IMR-90 (cell line): Measurements from ENCODE around the gene XRN2. TPM values are rescaled to one million over a fixed set of nuclear protein-coding genes. Genes with fewer than 3 reads are reported as not detected.

ENCODE experiments used
- ATAC-seq: fragments of 200-7000 bp; cut with Tn5 transposase; 2 replicates; pipeline ENCODE4 v1.9.1; 2020; ENCODE audit warnings: low read depth, mild to moderate bottlenecking, moderate library complexity
- BruUV-seq: library from RNA; stranded (reverse); fragments of 400-500 nt; replicated peaks from 2 replicates; lab custom pipeline; 2021; lab: Mats Ljungman, UMichigan
- CTCF ChIA-PET: fragments of 300-600 bp; formaldehyde crosslinking; extraction: SDS; loops from one replicate; lab custom pipeline; 2021; ENCODE audit warnings: antibody characterized with exemption; lab: Yijun Ruan, JAX
- POLR2A ChIA-PET: fragments of 300-600 bp; sonication (Branson Sonifier 250); formaldehyde crosslinking; loops from one replicate; lab custom pipeline; 2022; ENCODE audit warnings: antibody characterized with exemption; ENCODE audit not compliant: unreplicated experiment; lab: Charles Lee
- DNase-seq: peaks from one replicate; pipeline ENCODE4 v3.0.0; 2013
- H2AFZ ChIP-seq: replicated peaks from 2 replicates; pipeline ENCODE3; 2013; ENCODE audit warnings: low read length, mild to moderate bottlenecking; ENCODE audit not compliant: poor library complexity
- H2AK5ac ChIP-seq: 2 replicates; pipeline ENCODE4 v1.6.1; 2013; ENCODE audit warnings: low read depth, low read length, inconsistent platforms
- H2AK9ac ChIP-seq: replicated peaks from 2 replicates; pipeline ENCODE3; 2013; ENCODE audit warnings: mild to moderate bottlenecking, low read depth, low read length, moderate library complexity; ENCODE audit not compliant: poor library complexity
- H2BK120ac ChIP-seq: 2 replicates; pipeline ENCODE4 v1.6.1; 2013; ENCODE audit warnings: low read depth, low read length, inconsistent platforms
- H2BK15ac ChIP-seq: 3 replicates; pipeline ENCODE4 v1.6.1; 2013; ENCODE audit warnings: low read depth, low read length, inconsistent platforms
- H2BK20ac ChIP-seq: 2 replicates; pipeline ENCODE4 v1.6.1; 2013; ENCODE audit warnings: low read depth, mild to moderate bottlenecking, inconsistent platforms, low read length, moderate library complexity
- H2BK5ac ChIP-seq: 2 replicates; pipeline ENCODE4 v1.6.1; 2013; ENCODE audit warnings: mild to moderate bottlenecking, low read depth, low read length, inconsistent platforms; ENCODE audit not compliant: poor library complexity, severe bottlenecking
- H3K14ac ChIP-seq: replicated peaks from 2 replicates; pipeline ENCODE4 v1.6.1; 2013; ENCODE audit warnings: low read depth, low read length, inconsistent platforms
- H3K18ac ChIP-seq: 2 replicates; pipeline ENCODE4 v1.6.1; 2013; ENCODE audit warnings: low read depth, low read length, control low read depth
- H3K23ac ChIP-seq: 2 replicates; pipeline ENCODE4 v1.6.1; 2013; ENCODE audit warnings: low read depth, low read length, inconsistent platforms
- H3K27ac ChIP-seq: 2 replicates; pipeline ENCODE4 v1.5.1; 2013; ENCODE audit warnings: mild to moderate bottlenecking, control low read depth, low read length; ENCODE audit not compliant: insufficient read depth
- H3K27me3 ChIP-seq: 2 replicates; pipeline ENCODE4 v1.6.1; 2013; ENCODE audit warnings: low read length; ENCODE audit not compliant: control insufficient read depth, insufficient read depth
- H3K36me3 ChIP-seq: 2 replicates; pipeline ENCODE4 v1.6.1; 2013; ENCODE audit warnings: low read length, mixed read lengths; ENCODE audit not compliant: control insufficient read depth, insufficient read depth
- H3K4ac ChIP-seq: 2 replicates; pipeline ENCODE4 v1.6.1; 2013; ENCODE audit warnings: low read depth, low read length, inconsistent platforms
- H3K4me1 ChIP-seq: 2 replicates; pipeline ENCODE4 v1.6.1; 2013; ENCODE audit warnings: low read length, mixed read lengths; ENCODE audit not compliant: control insufficient read depth, insufficient read depth
- H3K4me2 ChIP-seq: 2 replicates; pipeline ENCODE4 v1.6.1; 2013; ENCODE audit warnings: low read depth, mild to moderate bottlenecking, control low read depth, low read length, moderate library complexity
- H3K4me3 ChIP-seq: 2 replicates; pipeline ENCODE4 v1.5.1; 2013; ENCODE audit warnings: low read depth, mild to moderate bottlenecking, control low read depth, low read length, moderate library complexity; ENCODE audit not compliant: insufficient read depth
- H3K56ac ChIP-seq: 2 replicates; pipeline ENCODE4 v1.6.1; 2013; ENCODE audit warnings: low read length, inconsistent platforms; ENCODE audit not compliant: insufficient read depth; ENCODE audit errors: extremely low read depth
- H3K79me1 ChIP-seq, 2 experiments: 2 replicates each; pipeline ENCODE4 v1.6.1; 2013; ENCODE audit warnings: low read length in 2 of 2, inconsistent platforms in 1 of 2, low read depth in 1 of 2
- H3K9ac ChIP-seq: 2 replicates; pipeline ENCODE4 v1.6.1; 2013; ENCODE audit warnings: low read depth, low read length, control low read depth
- H3K9me1 ChIP-seq: 2 replicates; pipeline ENCODE4 v1.6.1; 2013; ENCODE audit warnings: low read length, inconsistent platforms; ENCODE audit not compliant: insufficient read depth
- H3K9me3 ChIP-seq: 2 replicates; pipeline ENCODE4 v1.6.1; 2013; ENCODE audit warnings: low read length; ENCODE audit not compliant: control insufficient read depth, insufficient read depth
- H4K20me1 ChIP-seq: 2 replicates; pipeline ENCODE4 v1.6.1; 2013; ENCODE audit warnings: low read length, inconsistent platforms; ENCODE audit not compliant: insufficient read depth
- H4K5ac ChIP-seq: 2 replicates; pipeline ENCODE4 v1.6.1; 2013; ENCODE audit warnings: mild to moderate bottlenecking, low read depth, low read length, control low read depth
- H4K8ac ChIP-seq, 2 experiments: 2 replicates each; pipeline ENCODE4 v1.6.1; 2013; ENCODE audit warnings: low read depth in 2 of 2, low read length in 2 of 2, control low read depth in 1 of 2, inconsistent platforms in 1 of 2
- H4K91ac ChIP-seq: 2 replicates; pipeline ENCODE4 v1.6.1; 2013; ENCODE audit warnings: low read depth, low read length, inconsistent platforms; ENCODE audit not compliant: insufficient read depth
- BHLHE40 ChIP-seq: fragments of 150-350 bp; IDR thresholded peaks from 2 replicates; pipeline ENCODE4 v1.6.1; 2016; ENCODE audit warnings: mild to moderate bottlenecking, low read depth, low read length
- CEBPB ChIP-seq: IDR thresholded peaks from 2 replicates; pipeline ENCODE4 v1.6.1; 2012; ENCODE audit warnings: low read depth, low read length, improper control_type of control experiment
- CHD1 ChIP-seq: IDR thresholded peaks from 2 replicates; pipeline ENCODE4 v1.6.1; 2012; ENCODE audit warnings: low read depth, low read length, improper control_type of control experiment
- FOS ChIP-seq: fragments of 150-350 bp; IDR thresholded peaks from 2 replicates; pipeline ENCODE4 v1.6.1; 2016; ENCODE audit warnings: low read depth, low read length
- MAFK ChIP-seq: IDR thresholded peaks from 2 replicates; pipeline ENCODE4 v1.6.1; 2012; ENCODE audit warnings: low read depth, low read length, improper control_type of control experiment
- MAZ ChIP-seq: IDR thresholded peaks from 2 replicates; pipeline ENCODE4 v1.6.1; 2012; ENCODE audit warnings: low read depth, mild to moderate bottlenecking, low read length, improper control_type of control experiment, moderate library complexity, borderline replicate concordance
- MXI1 ChIP-seq: IDR thresholded peaks from 2 replicates; pipeline ENCODE4 v1.6.1; 2012; ENCODE audit warnings: low read depth, mild to moderate bottlenecking, low read length, moderate library complexity, borderline replicate concordance
- NFE2L2 ChIP-seq: fragments of 150-350 bp; IDR thresholded peaks from 2 replicates; pipeline ENCODE4 v1.6.1; 2016; ENCODE audit warnings: low read depth, mild to moderate bottlenecking, low read length
- POLR2A ChIP-seq: IDR thresholded peaks from 2 replicates; pipeline ENCODE4 v1.6.1; 2012; ENCODE audit warnings: mild to moderate bottlenecking, low read depth, low read length
- RAD21 ChIP-seq: IDR thresholded peaks from 2 replicates; pipeline ENCODE4 v1.6.1; 2012; ENCODE audit warnings: low read length, improper control_type of control experiment
- RCOR1 ChIP-seq: IDR thresholded peaks from 2 replicates; pipeline ENCODE4 v1.6.1; 2012; ENCODE audit warnings: mild to moderate bottlenecking, low read length, improper control_type of control experiment; ENCODE audit not compliant: insufficient replicate concordance
- RFX5 ChIP-seq: IDR thresholded peaks from 2 replicates; pipeline ENCODE4 v1.8.0; 2012; ENCODE audit warnings: low read depth, mild to moderate bottlenecking, low read length, moderate library complexity
- SMC3 ChIP-seq: fragments of 150-350 bp; IDR thresholded peaks from 2 replicates; pipeline ENCODE4 v1.6.1; 2016; ENCODE audit warnings: low read depth, mild to moderate bottlenecking, antibody characterized with exemption, low read length, moderate library complexity
- WGBS, 2 experiments: methylation state at CpG; one replicate each; pipeline versions ENCODE4 v1.1.5 to v1.1.7; 2013; ENCODE audit warnings: missing lambda C conversion rate in 2 of 2; ENCODE audit not compliant: insufficient read length in 1 of 2; ENCODE audit errors: extremely low coverage in 2 of 2; 5-methylcytosine and 5-hydroxymethylcytosine counted together
- dilution Hi-C: fragments of 300-500 bp; cut with HindIII; formaldehyde crosslinking; loops from one replicate; pipeline ENCODE4 v1.14.3; 2018; ENCODE audit warnings: low sequenced_read_pairs; ENCODE audit not compliant: unreplicated experiment
- in situ Hi-C: fragments of 300-500 bp; cut with MboI; formaldehyde crosslinking; loops from 3 replicates; pipeline ENCODE4 v1.14.3; 2019; ENCODE audit warnings: low sequenced_read_pairs, inconsistent platforms, mixed read lengths
- intact Hi-C: fragments of 100-400 bp; cut with micrococcal nuclease; formaldehyde crosslinking; loops from 2 replicates; pipeline ENCODE4 v1.10.0; 2022
- polyA plus RNA-seq, 3 experiments: library from polyadenylated mRNA; depleted of rRNA; stranded (reverse); fragments of >200 nt; gene quantifications; 2 replicates each; pipeline ENCODE4 v1.2.3, GENCODE V29; 2012; ENCODE audit warnings: low replicate concordance in 1 of 3
- total RNA-seq: library from RNA; depleted of rRNA; stranded (reverse); fragments of >200 nt; gene quantifications from 2 replicates; pipeline ENCODE4 v1.2.3, GENCODE V29; 2012
- TF ChIP-seq, protein P1 (sequence below): fragments of 150-350 bp; IDR thresholded peaks from 2 replicates; pipeline ENCODE4 v1.6.1; 2017; ENCODE audit warnings: mild to moderate bottlenecking, antibody characterized with exemption, low read length, low read depth
- TF ChIP-seq, protein P2 (sequence below): conservative IDR thresholded peaks from 2 replicates; pipeline ENCODE4 v1.5.1; 2012; ENCODE audit warnings: mild to moderate bottlenecking, low read depth, low read length, improper control_type of control experiment
- TF ChIP-seq, protein P3 (sequence below): fragments of 150-350 bp; IDR thresholded peaks from 2 replicates; pipeline ENCODE4 v1.6.1; 2016; ENCODE audit warnings: low read depth, mild to moderate bottlenecking, low read length, moderate library complexity, borderline replicate concordance

The XRN2 gene
- total and polyA plus RNA-seq, 2 of the 4 experiments (the other 2 are of a cell fraction) = 58.1 to 70.8 TPM

DNA sequence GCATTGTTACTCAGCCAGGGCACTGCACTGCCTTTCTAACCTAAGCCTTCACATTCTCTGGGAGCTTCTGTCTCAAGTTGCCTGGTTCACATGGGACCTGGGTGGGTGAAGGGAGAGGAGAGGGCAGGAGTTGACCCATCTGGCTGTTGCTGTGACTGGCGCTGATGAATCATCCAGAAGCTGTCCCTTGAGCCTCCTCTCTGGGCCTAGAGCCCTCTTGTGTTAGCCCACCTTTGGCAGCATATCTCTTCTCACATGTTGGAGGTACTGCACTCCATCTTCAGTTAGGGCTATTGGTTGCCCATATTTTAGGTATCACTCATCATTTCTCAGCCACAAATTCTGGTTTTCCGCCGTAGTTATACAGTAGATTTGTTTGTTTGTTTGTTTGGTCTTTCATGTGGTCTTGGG is 19.8 kb downstream of the XRN2 start:
- Histone ChIP-seq H3K18ac (peak overlapping the region; percentile 27; the same call in 1 of the 2 replicates), H2AK9ac (peak overlapping the region; percentile 56), H3K56ac (no peak overlapping the region), H4K20me1 (peaks cover 71% of the 10 kb centered on the region), H3K9me1 (peaks cover 13% of the 10 kb centered on the region), H2BK15ac (no peak overlapping the region), H3K14ac (peak overlapping the region; percentile 59; the same call in 1 of the 2 replicates), H4K91ac (no peak overlapping the region), H4K5ac (no peak overlapping the region; the same call in 1 of the 2 replicates), H2BK20ac (no peak overlapping the region), H2AFZ (peak overlapping the region; percentile 14), H3K4ac (no peak overlapping the region), H3K27me3 (no peaks in the 10 kb centered on the region), H3K79me1 (peaks cover 22 to 53% of the 10 kb centered on the region in 2 experiments), H3K9ac (no peak overlapping the region), H2AK5ac (no peak overlapping the region), H2BK5ac (peak overlapping the region; percentile 41), H3K36me3 (no peaks in the 10 kb centered on the region), H3K27ac (no peak overlapping the region), H3K4me3 (no peak overlapping the region), H3K4me1 (peaks cover 7% of the 10 kb centered on the region), H4K8ac (no peak overlapping the region; a peak in 1 of 4 replicates), H2BK120ac (peak overlapping the region; percentile 34; the same call in 1 of the 2 replicates), H3K4me2 (no peak overlapping the region; the same call in 1 of the 2 replicates), H3K23ac (peak overlapping the region; percentile 46; the same call in 1 of the 2 replicates), H3K9me3 (no peaks in the 10 kb centered on the region; the same call in 1 of the 2 replicates)
- intact Hi-C loops = no loop called here
- ChIA-PET POLR2A (no interaction called here), CTCF (no interaction called here)
- DNase-seq = peak; percentile 10
- in situ Hi-C loops = no loop called here
- dilution Hi-C loops = no loop called here
- no CpG with 5 or more reads among the region's 3 CpGs for WGBS, 2 experiments
- no TSS peak for BruUV-seq
- no peak for ATAC-seq
- TF ChIP-seq NFE2L2 = no peak
- TF ChIP-seq FOS = no peak
- no peak for TF ChIP-seq RAD21
- TF ChIP-seq, protein P1, sequence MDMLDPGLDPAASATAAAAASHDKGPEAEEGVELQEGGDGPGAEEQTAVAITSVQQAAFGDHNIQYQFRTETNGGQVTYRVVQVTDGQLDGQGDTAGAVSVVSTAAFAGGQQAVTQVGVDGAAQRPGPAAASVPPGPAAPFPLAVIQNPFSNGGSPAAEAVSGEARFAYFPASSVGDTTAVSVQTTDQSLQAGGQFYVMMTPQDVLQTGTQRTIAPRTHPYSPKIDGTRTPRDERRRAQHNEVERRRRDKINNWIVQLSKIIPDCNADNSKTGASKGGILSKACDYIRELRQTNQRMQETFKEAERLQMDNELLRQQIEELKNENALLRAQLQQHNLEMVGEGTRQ = no peak
- no peak for TF ChIP-seq MAZ
- TF ChIP-seq BHLHE40 = no peak
- TF ChIP-seq RCOR1 = no peak
- no peak for TF ChIP-seq RFX5
- TF ChIP-seq CEBPB = no peak
- TF ChIP-seq CHD1 = no peak
- no peak for TF ChIP-seq MAFK
- TF ChIP-seq MXI1 = no peak
- no peak for TF ChIP-seq POLR2A
- TF ChIP-seq, protein P2, sequence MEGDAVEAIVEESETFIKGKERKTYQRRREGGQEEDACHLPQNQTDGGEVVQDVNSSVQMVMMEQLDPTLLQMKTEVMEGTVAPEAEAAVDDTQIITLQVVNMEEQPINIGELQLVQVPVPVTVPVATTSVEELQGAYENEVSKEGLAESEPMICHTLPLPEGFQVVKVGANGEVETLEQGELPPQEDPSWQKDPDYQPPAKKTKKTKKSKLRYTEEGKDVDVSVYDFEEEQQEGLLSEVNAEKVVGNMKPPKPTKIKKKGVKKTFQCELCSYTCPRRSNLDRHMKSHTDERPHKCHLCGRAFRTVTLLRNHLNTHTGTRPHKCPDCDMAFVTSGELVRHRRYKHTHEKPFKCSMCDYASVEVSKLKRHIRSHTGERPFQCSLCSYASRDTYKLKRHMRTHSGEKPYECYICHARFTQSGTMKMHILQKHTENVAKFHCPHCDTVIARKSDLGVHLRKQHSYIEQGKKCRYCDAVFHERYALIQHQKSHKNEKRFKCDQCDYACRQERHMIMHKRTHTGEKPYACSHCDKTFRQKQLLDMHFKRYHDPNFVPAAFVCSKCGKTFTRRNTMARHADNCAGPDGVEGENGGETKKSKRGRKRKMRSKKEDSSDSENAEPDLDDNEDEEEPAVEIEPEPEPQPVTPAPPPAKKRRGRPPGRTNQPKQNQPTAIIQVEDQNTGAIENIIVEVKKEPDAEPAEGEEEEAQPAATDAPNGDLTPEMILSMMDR = no peak
- TF ChIP-seq, protein P3, sequence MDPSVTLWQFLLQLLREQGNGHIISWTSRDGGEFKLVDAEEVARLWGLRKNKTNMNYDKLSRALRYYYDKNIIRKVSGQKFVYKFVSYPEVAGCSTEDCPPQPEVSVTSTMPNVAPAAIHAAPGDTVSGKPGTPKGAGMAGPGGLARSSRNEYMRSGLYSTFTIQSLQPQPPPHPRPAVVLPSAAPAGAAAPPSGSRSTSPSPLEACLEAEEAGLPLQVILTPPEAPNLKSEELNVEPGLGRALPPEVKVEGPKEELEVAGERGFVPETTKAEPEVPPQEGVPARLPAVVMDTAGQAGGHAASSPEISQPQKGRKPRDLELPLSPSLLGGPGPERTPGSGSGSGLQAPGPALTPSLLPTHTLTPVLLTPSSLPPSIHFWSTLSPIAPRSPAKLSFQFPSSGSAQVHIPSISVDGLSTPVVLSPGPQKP = no peak
- no peak for TF ChIP-seq SMC3
